Measurements from ENCODE around the gene RBP3. TPM values are rescaled to one million over a fixed set of nuclear protein-coding genes. Genes with fewer than 3 reads are reported as not detected.
A peak's percentile ranks its signal among the peaks of the same experiment; 100 is the strongest.
"Not testable (repeated sequence)": the region's sequence is repeated elsewhere in the genome, so short reads cannot be mapped to it uniquely, and the experiment has no call there.

RBP3 gene
- total RNA-seq, 1 experiment from 2014 or later, result not detected

- intact Hi-C loops (cut with micrococcal nuclease; ENCODE audit: unreplicated experiment) (no loop called here), in situ Hi-C loops (cut with HindIII; ENCODE audit: low pct_unique_long_range_greater_than_20kb, low sequenced_read_pairs) (no loop called here)
- TF ChIP-seq TCF7L2 (IDR thresholded peaks at IDR 0.05; ENCODE audit: low read depth, low read length) (no peak; the same call in 1 of the 2 replicates), POLR2AphosphoS5 (IDR thresholded peaks at IDR 0.05; ENCODE audit: low read depth, low read length) (peak; percentile 54; the same call in 1 of the 2 replicates), SIN3A (IDR thresholded peaks at IDR 0.05; ENCODE audit: borderline replicate concordance, insufficient read depth, low read depth, low read length) (peak; percentile 69; the same call in 1 of the 2 replicates), REST (IDR thresholded peaks at IDR 0.05; ENCODE audit: insufficient read depth in 1 of 2, low read depth in 2 of 2, low read length in 1 of 2) (no peak)
- TF ChIP-seq, protein P1, sequence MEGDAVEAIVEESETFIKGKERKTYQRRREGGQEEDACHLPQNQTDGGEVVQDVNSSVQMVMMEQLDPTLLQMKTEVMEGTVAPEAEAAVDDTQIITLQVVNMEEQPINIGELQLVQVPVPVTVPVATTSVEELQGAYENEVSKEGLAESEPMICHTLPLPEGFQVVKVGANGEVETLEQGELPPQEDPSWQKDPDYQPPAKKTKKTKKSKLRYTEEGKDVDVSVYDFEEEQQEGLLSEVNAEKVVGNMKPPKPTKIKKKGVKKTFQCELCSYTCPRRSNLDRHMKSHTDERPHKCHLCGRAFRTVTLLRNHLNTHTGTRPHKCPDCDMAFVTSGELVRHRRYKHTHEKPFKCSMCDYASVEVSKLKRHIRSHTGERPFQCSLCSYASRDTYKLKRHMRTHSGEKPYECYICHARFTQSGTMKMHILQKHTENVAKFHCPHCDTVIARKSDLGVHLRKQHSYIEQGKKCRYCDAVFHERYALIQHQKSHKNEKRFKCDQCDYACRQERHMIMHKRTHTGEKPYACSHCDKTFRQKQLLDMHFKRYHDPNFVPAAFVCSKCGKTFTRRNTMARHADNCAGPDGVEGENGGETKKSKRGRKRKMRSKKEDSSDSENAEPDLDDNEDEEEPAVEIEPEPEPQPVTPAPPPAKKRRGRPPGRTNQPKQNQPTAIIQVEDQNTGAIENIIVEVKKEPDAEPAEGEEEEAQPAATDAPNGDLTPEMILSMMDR (IDR thresholded peaks at IDR 0.05), result no peak
- peak within 1 kb of the TSS; percentile 69 for H3K4me3 ChIP-seq (ENCODE audit: low read depth in 2 of 2, low read length in 2 of 2)
- H3K36me3 ChIP-seq (ENCODE audit: control insufficient read depth, insufficient read depth, low read length), result no peaks in the 10 kb centered on the region
- no TSS peak for BruUV-seq (replicated peaks)
- POLR2A ChIA-PET, result interaction anchor here (0.6 kb wide), 3 partner anchors 25 to 1816 kb away, joined by 3 to 4 read pairs (median 3); no protein-coding TSS in a partner anchor
- H3K27me3 ChIP-seq (ENCODE audit: control insufficient read depth, insufficient read depth, low read length), result no peaks in the 10 kb centered on the region
- no peaks in the 10 kb centered on the region for H3K9me3 ChIP-seq (ENCODE audit: control insufficient read depth, insufficient read depth, low read depth, low read length)
- H3K27ac ChIP-seq (ENCODE audit: low read length), result peak within 1 kb of the TSS; percentile 91
- CTCF ChIA-PET, result interaction anchor here (0.9 kb wide), 1 partner anchor 9 kb away, joined by 3 read pairs; no protein-coding TSS in a partner anchor
- DNase-seq (ENCODE audit: low read depth, low spot score), result no peak
- H3K4me1 ChIP-seq (ENCODE audit: control insufficient read depth, insufficient read depth, low read length), result peaks cover 17% of the 10 kb centered on the region
- ATAC-seq, result peak; percentile 97
These were observed 36.2 kb downstream of the RBP3 start, which contains the start of gene ZNF488 for GRCh38 chr10:47384148-47384921. TSS of gene ZNF488 (minus strand) at chr10:47384293. CDS start at chr10:47368829, 15,464 bp downstream.

DNA sequence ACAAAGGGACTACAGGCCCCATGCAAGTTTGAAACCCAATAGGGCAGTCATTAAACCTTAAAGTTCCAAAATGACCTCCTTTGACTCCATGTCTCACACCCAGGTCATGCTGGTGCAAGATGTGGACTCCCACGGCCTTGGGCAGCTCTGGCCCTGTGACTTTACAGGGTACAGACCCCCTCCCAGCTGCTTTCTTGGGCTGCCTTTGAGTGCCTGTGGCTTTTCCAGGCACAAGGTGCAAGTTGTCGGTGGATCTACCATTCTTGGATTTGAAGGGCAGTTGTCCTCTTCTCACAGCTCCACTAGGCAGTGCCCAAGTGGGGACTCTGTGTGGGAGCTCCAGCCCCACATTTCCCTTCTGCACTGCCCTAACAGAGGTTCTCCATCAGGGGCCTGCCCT is 37.9 kb downstream of the RBP3 start:
- ATAC-seq; POLR2A ChIA-PET; H3K27ac ChIP-seq (ENCODE audit: low read length); H3K4me3 ChIP-seq (ENCODE audit: low read depth in 2 of 2, low read length in 2 of 2); H3K9me3 ChIP-seq (ENCODE audit: control insufficient read depth, insufficient read depth, low read depth, low read length); H3K36me3 ChIP-seq (ENCODE audit: control insufficient read depth, insufficient read depth, low read length); DNase-seq (ENCODE audit: low read depth, low spot score); in situ Hi-C loops (cut with HindIII; ENCODE audit: low pct_unique_long_range_greater_than_20kb, low sequenced_read_pairs); BruUV-seq (replicated peaks); H3K27me3 ChIP-seq (ENCODE audit: control insufficient read depth, insufficient read depth, low read length); intact Hi-C loops (cut with micrococcal nuclease; ENCODE audit: unreplicated experiment): not testable (repeated sequence)
- H3K4me1 ChIP-seq (ENCODE audit: control insufficient read depth, insufficient read depth, low read length), result peaks cover 17% of the 10 kb centered on the region
- CTCF ChIA-PET, result interaction anchor here (1.1 kb wide), 1 partner anchor 17 kb away, joined by 3 read pairs; no protein-coding TSS in a partner anchor

- Histone ChIP-seq H3K27me3 (ENCODE audit: control insufficient read depth, insufficient read depth, low read length) (no peaks in the 10 kb centered on the region), H3K4me1 (ENCODE audit: control insufficient read depth, insufficient read depth, low read length) (peaks cover 3% of the 10 kb centered on the region; the same call in 1 of the 2 replicates), H3K4me3 (ENCODE audit: low read depth in 2 of 2, low read length in 2 of 2) (no peak overlapping the region), H3K9me3 (ENCODE audit: control insufficient read depth, insufficient read depth, low read depth, low read length) (no peaks in the 10 kb centered on the region), H3K27ac (ENCODE audit: low read length) (no peak overlapping the region; the same call in 1 of the 2 replicates), H3K36me3 (ENCODE audit: control insufficient read depth, insufficient read depth, low read length) (no peaks in the 10 kb centered on the region)
- no peak for DNase-seq (ENCODE audit: low read depth, low spot score)
- ATAC-seq, result no peak
- intact Hi-C loops (cut with micrococcal nuclease; ENCODE audit: unreplicated experiment) (no loop called here), in situ Hi-C loops (cut with HindIII; ENCODE audit: low pct_unique_long_range_greater_than_20kb, low sequenced_read_pairs) (no loop called here)
- POLR2A ChIA-PET, result no interaction called here
- TF ChIP-seq, protein P1 (IDR thresholded peaks at IDR 0.05), result no peak
- TF ChIP-seq REST (IDR thresholded peaks at IDR 0.05; ENCODE audit: insufficient read depth in 1 of 2, low read depth in 2 of 2, low read length in 1 of 2) (no peak), POLR2AphosphoS5 (IDR thresholded peaks at IDR 0.05; ENCODE audit: low read depth, low read length) (no peak), TCF7L2 (IDR thresholded peaks at IDR 0.05; ENCODE audit: low read depth, low read length) (no peak), SIN3A (IDR thresholded peaks at IDR 0.05; ENCODE audit: borderline replicate concordance, insufficient read depth, low read depth, low read length) (no peak)
- no TSS peak for BruUV-seq (replicated peaks)
- CTCF ChIA-PET, result no interaction called here
These were observed 40.7 kb downstream of the RBP3 start for GRCh38 chr10:47388879-47389278.
